ENCODE measurements around the gene DUSP10. TPM values are rescaled to one million over a fixed set of nuclear protein-coding genes. Genes with fewer than 3 reads are reported as not detected.

DUSP10 gene
- 1 to 10 TPM; 3.8 to 4.1 TPM for total RNA-seq
- polyA plus RNA-seq: 1 to 10 TPM; 4.5 to 9.9 TPM

DNA sequence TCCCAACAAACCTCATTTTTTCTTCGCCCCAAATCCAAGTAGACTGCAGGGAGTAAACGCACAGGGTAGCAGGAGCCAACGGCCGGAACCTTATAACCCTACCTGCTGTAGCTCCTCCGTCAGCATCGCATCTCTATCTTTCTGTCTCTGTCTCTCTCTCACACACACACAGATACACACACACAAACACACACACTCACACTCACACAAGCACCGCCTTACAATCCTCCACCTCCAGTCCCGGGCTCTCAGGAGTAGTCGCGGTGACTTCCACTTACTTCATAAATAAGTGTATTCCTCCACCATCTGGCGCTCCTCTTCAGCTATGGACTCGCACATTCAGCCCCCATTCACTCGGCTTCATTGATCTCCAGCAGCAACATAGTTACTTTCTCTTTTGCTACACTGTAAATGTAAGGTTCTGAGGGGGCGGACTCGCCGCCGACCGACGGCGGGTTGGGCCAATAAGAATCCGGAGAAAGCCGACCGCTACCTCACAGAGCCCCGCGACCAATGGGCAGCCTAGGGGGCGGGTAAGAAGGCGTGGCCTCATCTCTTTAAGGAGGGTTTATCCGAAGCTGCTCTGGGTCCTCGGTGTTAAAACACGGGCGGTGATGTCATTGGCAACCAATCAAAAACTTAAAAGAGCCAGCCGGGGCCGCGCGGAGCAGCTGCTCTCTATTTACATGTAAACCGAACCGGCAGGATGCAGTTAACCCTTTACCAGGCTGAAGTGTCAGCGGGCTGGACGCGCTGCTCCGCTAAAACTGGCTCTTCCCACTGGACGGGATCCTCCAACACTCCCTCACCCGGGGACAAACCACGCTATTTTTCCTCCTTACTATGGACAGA lies at the start of gene DUSP10:
DUSP10 (minus strand) TSS at position 387 of the 852 bp plus-strand sequence. CDS start 2,345 bp downstream, outside the sequence.
- peaks cover 38% of the 10 kb centered on the region for H3K4me1 ChIP-seq (ENCODE audit: insufficient read depth, low read length)
- H3K27ac ChIP-seq (ENCODE audit: low read depth, low read length): peak within 1 kb of the TSS; percentile 98
- ChIA-PET CTCF (ENCODE audit: partially characterized antibody) (interaction anchor here (0.7 to 2.9 kb wide), 23 partner anchors 9 to 848 kb away, joined by 3 to 18 read pairs (median 4); partner anchors contain the start of gene TAF1A), POLR2A (ENCODE audit: partially characterized antibody) (interaction anchor here (0.6 to 6.1 kb wide), 36 partner anchors 9 to 971 kb away, joined by 3 to 192 read pairs (median 5); partner anchors contain the start of genes AIDA and BROX)
- intact Hi-C loops (cut with micrococcal nuclease): loop anchor here (1.0 to 10.0 kb wide), 14 partner anchors 16 to 971 kb away; partner anchors contain the start of genes AIDA, BROX and MIA3
- Mint-ChIP-seq H3K9me3 (no peaks in the 10 kb centered on the region), H3K4me3 (peak within 1 kb of the TSS in 3 of 8 donors; percentile 79 to 87 (median 86)), H3K4me1 (peaks cover 0 to 36% (median 17%) of the 10 kb centered on the region in 4 donors), H3K36me3 (peaks cover 15 to 21% of the 10 kb centered on the region in 2 donors), H3K27me3 (no peaks in the 10 kb centered on the region), H3K27ac (peak within 1 kb of the TSS in 4 of 7 donors; percentile 72 to 98 (median 92))
- H3K4me3 ChIP-seq (ENCODE audit: low read length in 2 of 2): peak within 1 kb of the TSS; percentile 95 to 96
- H3K27me3 ChIP-seq (ENCODE audit: insufficient read depth, low read length): no peaks in the 10 kb centered on the region
- no peaks in the 10 kb centered on the region for H3K36me3 ChIP-seq (ENCODE audit: insufficient read depth, low read length)
- no peaks in the 10 kb centered on the region for H3K9me3 ChIP-seq (ENCODE audit: control insufficient read depth in 1 of 2, low read length in 2 of 2)
- DNase-seq: peak; percentile 97 to 100 (median 100)

DNA sequence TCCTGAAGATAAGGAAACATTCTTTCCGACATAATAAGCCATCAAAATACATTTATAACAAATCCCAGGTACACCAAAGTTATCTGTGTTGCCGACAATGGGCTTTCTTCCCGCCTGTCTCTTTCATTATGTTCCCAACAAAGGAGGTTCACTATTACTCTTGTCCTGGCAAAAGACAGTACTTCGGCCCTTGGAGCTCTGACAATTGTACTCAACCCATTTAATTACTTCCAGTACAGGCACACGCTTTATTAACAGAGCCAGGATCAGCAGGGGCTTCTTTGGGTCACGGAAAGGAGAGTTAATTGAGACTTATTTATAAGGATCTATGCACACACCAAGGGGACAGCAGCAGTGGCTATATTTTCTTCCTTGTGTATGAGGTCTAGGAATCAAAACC lies 46.6 kb upstream of the DUSP10 start:
- CTCF ChIA-PET (ENCODE audit: partially characterized antibody): interaction anchor here (1.2 kb wide), 1 partner anchor 14 kb away, joined by 3 read pairs; no protein-coding TSS in a partner anchor

DNA sequence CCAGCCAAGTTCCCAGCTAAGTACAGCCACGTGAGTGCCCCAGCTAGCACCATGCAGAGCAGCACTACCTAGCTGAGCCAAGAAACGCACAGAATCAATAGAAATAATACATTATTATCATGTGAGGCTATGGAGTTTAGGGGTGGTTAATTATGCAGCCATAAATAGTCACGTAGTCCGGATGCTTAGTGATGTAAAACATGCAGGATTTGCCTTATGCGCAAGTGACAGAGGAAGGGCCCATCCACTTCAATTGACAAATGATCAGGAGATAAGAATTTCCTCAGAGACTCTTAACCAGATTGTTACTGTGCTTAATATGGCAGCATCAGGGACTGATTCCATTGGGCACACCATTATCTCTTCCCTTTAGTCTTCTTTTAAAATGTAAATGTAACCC lies 44.8 kb upstream of the DUSP10 start:
- intact Hi-C loops (cut with micrococcal nuclease): no loop called here
- H3K27ac ChIP-seq (ENCODE audit: low read depth, low read length): no peak overlapping the region
- peaks cover 28% of the 10 kb centered on the region for H3K4me1 ChIP-seq (ENCODE audit: insufficient read depth, low read length)
- H3K9me3 ChIP-seq (ENCODE audit: control insufficient read depth in 1 of 2, low read length in 2 of 2): no peaks in the 10 kb centered on the region
- no peak overlapping the region for H3K4me3 Mint-ChIP-seq
- no peaks in the 10 kb centered on the region for H3K36me3 Mint-ChIP-seq
- no peak overlapping the region for H3K27ac Mint-ChIP-seq
- H3K9me3 Mint-ChIP-seq: no peaks in the 10 kb centered on the region
- CTCF ChIA-PET (ENCODE audit: partially characterized antibody): no interaction called here
- H3K4me1 Mint-ChIP-seq: peaks cover 21 to 35% (median 26%) of the 10 kb centered on the region in 4 donors
- no peak overlapping the region for H3K4me3 ChIP-seq (ENCODE audit: low read length in 2 of 2)
- H3K27me3 ChIP-seq (ENCODE audit: insufficient read depth, low read length): no peaks in the 10 kb centered on the region
- H3K27me3 Mint-ChIP-seq: no peaks in the 10 kb centered on the region
- DNase-seq: no peak
- POLR2A ChIA-PET (ENCODE audit: partially characterized antibody): no interaction called here
- H3K36me3 ChIP-seq (ENCODE audit: insufficient read depth, low read length): no peaks in the 10 kb centered on the region

More for the DNA sequence above, 46.6 kb upstream of the DUSP10 start:
- Histone ChIP-seq H3K36me3 (ENCODE audit: insufficient read depth, low read length) (no peaks in the 10 kb centered on the region), H3K27me3 (ENCODE audit: insufficient read depth, low read length) (no peaks in the 10 kb centered on the region), H3K9me3 (ENCODE audit: control insufficient read depth in 1 of 2, low read length in 2 of 2) (no peaks in the 10 kb centered on the region), H3K27ac (ENCODE audit: low read depth, low read length) (no peak overlapping the region), H3K4me3 (ENCODE audit: low read length in 2 of 2) (no peak overlapping the region), H3K4me1 (ENCODE audit: insufficient read depth, low read length) (peaks cover 13% of the 10 kb centered on the region)
- Mint-ChIP-seq H3K9me3 (no peaks in the 10 kb centered on the region), H3K27ac (no peak overlapping the region), H3K4me3 (no peak overlapping the region), H3K27me3 (no peaks in the 10 kb centered on the region), H3K36me3 (no peaks in the 10 kb centered on the region), H3K4me1 (peaks cover 13 to 21% (median 15%) of the 10 kb centered on the region in 4 donors)
- intact Hi-C loops (cut with micrococcal nuclease): no loop called here
- DNase-seq: no peak
- POLR2A ChIA-PET (ENCODE audit: partially characterized antibody): no interaction called here

DNA sequence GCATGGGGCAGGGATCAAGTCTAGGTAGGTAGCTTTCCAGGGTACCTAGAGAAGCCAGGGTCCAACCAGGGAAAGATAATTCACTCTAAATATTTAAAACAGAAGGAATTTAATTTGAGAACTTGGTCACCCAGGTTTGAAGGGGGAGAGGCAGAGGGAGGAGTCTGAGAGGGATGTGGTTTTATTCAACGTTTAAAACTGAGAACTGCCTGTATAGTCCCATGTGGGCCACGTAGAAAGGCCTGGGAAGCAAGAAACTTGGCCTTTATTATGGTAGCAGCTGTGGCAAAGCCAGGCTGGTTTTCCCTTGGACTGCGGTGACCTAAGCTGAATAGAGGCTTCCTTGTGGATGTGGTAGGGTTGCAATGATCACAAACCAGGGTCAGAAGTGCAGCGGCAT lies 42.0 kb upstream of the DUSP10 start:
- Mint-ChIP-seq H3K36me3 (no peaks in the 10 kb centered on the region), H3K9me3 (no peaks in the 10 kb centered on the region), H3K27ac (peak overlapping the region in 6 of 7 donors; percentile 13 to 69 (median 60)), H3K4me1 (peaks cover 35 to 58% (median 46%) of the 10 kb centered on the region in 4 donors), H3K27me3 (no peaks in the 10 kb centered on the region), H3K4me3 (peak overlapping the region in 7 of 8 donors; percentile 18 to 84 (median 73))
- Histone ChIP-seq H3K4me3 (ENCODE audit: low read length in 2 of 2) (peak overlapping the region; percentile 15 to 29), H3K4me1 (ENCODE audit: insufficient read depth, low read length) (peaks cover 45% of the 10 kb centered on the region), H3K36me3 (ENCODE audit: insufficient read depth, low read length) (no peaks in the 10 kb centered on the region), H3K9me3 (ENCODE audit: control insufficient read depth in 1 of 2, low read length in 2 of 2) (no peaks in the 10 kb centered on the region), H3K27me3 (ENCODE audit: insufficient read depth, low read length) (no peaks in the 10 kb centered on the region), H3K27ac (ENCODE audit: low read depth, low read length) (no peak overlapping the region)
- intact Hi-C loops (cut with micrococcal nuclease): no loop called here
- CTCF ChIA-PET (ENCODE audit: partially characterized antibody): interaction anchor here (0.8 to 1.4 kb wide), 4 partner anchors 40 to 668 kb away, joined by 3 to 5 read pairs (median 3); no protein-coding TSS in a partner anchor
- DNase-seq: peak in 4 of 5 donors; percentile 31 to 50 (median 40)
- POLR2A ChIA-PET (ENCODE audit: partially characterized antibody): interaction anchor here (0.7 to 4.8 kb wide), 5 partner anchors 42 to 929 kb away, joined by 3 to 21 read pairs (median 7); partner anchors contain the start of gene DUSP10

DNA sequence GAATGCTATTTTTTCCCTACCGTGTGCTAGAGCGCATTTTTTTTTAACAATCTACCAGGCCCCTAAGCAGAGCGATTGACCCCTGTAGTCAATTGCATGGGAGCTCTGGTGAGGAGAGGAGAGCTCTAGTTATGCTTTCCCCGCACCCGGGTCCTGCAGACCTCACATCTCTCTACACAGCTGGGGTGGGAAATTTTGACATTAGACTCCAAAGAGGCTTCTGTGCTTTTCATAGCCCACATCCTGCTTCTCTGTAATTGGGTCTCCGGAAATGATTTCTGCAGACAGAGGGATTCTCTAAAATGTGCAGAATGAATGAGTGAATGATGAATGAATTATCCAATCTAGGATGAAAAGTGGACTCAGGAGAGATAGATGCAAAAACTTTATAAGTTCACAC lies 41.5 kb upstream of the DUSP10 start:
- no peak overlapping the region for H3K27ac ChIP-seq (ENCODE audit: low read depth, low read length)
- peak; percentile 34 to 59 (median 48) for DNase-seq
- ChIA-PET CTCF (ENCODE audit: partially characterized antibody) (interaction anchor here (0.8 to 1.4 kb wide), 4 partner anchors 40 to 668 kb away, joined by 3 to 5 read pairs (median 3); no protein-coding TSS in a partner anchor), POLR2A (ENCODE audit: partially characterized antibody) (interaction anchor here (0.7 to 4.8 kb wide), 4 partner anchors 42 to 70 kb away, joined by 3 to 21 read pairs (median 8); partner anchors contain the start of gene DUSP10)
- H3K27me3 Mint-ChIP-seq: no peaks in the 10 kb centered on the region
- no peaks in the 10 kb centered on the region for H3K9me3 ChIP-seq (ENCODE audit: control insufficient read depth in 1 of 2, low read length in 2 of 2)
- peak overlapping the region in 6 of 7 donors; percentile 13 to 69 (median 60) for H3K27ac Mint-ChIP-seq
- H3K4me1 ChIP-seq (ENCODE audit: insufficient read depth, low read length): peaks cover 50% of the 10 kb centered on the region
- no peaks in the 10 kb centered on the region for H3K9me3 Mint-ChIP-seq
- H3K27me3 ChIP-seq (ENCODE audit: insufficient read depth, low read length): no peaks in the 10 kb centered on the region
- H3K4me3 Mint-ChIP-seq: peak overlapping the region in 7 of 8 donors; percentile 51 to 84 (median 73)
- no peaks in the 10 kb centered on the region for H3K36me3 ChIP-seq (ENCODE audit: insufficient read depth, low read length)
- no peaks in the 10 kb centered on the region for H3K36me3 Mint-ChIP-seq
- peaks cover 40 to 63% (median 51%) of the 10 kb centered on the region in 4 donors for H3K4me1 Mint-ChIP-seq
- intact Hi-C loops (cut with micrococcal nuclease): no loop called here
- H3K4me3 ChIP-seq (ENCODE audit: low read length in 2 of 2): peak overlapping the region; percentile 15 to 29

DNA sequence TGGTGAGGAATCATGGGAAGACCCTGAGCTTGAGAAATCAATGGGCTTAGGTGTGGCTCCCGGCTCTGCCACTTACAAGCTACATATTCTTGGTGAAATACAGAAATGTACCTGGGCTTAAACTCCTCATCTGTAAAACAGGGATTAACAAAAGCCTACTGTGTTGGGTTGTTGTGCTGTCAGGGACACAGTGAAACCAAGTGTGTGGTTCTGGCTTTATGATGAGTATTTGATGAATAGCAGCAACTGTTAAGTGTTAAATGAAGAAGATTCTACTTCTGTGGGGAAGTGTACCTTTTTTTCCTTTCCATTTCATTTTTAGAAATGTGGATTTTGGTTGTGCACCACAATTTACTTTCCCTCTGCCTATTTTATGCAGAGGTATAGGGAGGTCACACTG lies 41.1 kb upstream of the DUSP10 start:
- Histone ChIP-seq H3K27ac (ENCODE audit: low read depth, low read length) (no peak overlapping the region), H3K9me3 (ENCODE audit: control insufficient read depth in 1 of 2, low read length in 2 of 2) (no peaks in the 10 kb centered on the region), H3K36me3 (ENCODE audit: insufficient read depth, low read length) (no peaks in the 10 kb centered on the region), H3K27me3 (ENCODE audit: insufficient read depth, low read length) (no peaks in the 10 kb centered on the region), H3K4me3 (ENCODE audit: low read length in 2 of 2) (no peak overlapping the region), H3K4me1 (ENCODE audit: insufficient read depth, low read length) (peaks cover 55% of the 10 kb centered on the region)
- no peaks in the 10 kb centered on the region for H3K36me3 Mint-ChIP-seq
- H3K27ac Mint-ChIP-seq: peak overlapping the region in 2 of 7 donors; percentile 57 to 69
- intact Hi-C loops (cut with micrococcal nuclease): no loop called here
- H3K4me1 Mint-ChIP-seq: peaks cover 45 to 67% (median 56%) of the 10 kb centered on the region in 4 donors
- POLR2A ChIA-PET (ENCODE audit: partially characterized antibody): interaction anchor here (0.7 to 4.8 kb wide), 5 partner anchors 41 to 80 kb away, joined by 3 to 21 read pairs (median 7); partner anchors contain the start of gene DUSP10
- peak overlapping the region in 6 of 8 donors; percentile 57 to 84 (median 74) for H3K4me3 Mint-ChIP-seq
- CTCF ChIA-PET (ENCODE audit: partially characterized antibody): interaction anchor here (0.8 to 1.4 kb wide), 3 partner anchors 39 to 669 kb away, joined by 3 to 5 read pairs (median 3); no protein-coding TSS in a partner anchor
- no peaks in the 10 kb centered on the region for H3K9me3 Mint-ChIP-seq
- no peaks in the 10 kb centered on the region for H3K27me3 Mint-ChIP-seq
- DNase-seq: no peak
